ENCODE results near the gene EVI2B.

GRCh38 chr17:31299624-31300023, 14.2 kb downstream of the EVI2B start:
- TF ChIP-seq POLR2A (IDR thresholded peaks at IDR 0.05), result no peak
- TF ChIP-seq CTCF (IDR thresholded peaks at IDR 0.05), result no peak
